Measurements from ENCODE around the gene ERC2. TPM values are rescaled to one million over a fixed set of nuclear protein-coding genes. Genes with fewer than 3 reads are reported as not detected.

ERC2 gene
- total and polyA plus RNA-seq, 2 of the 8 experiments (the other 6 are each of a cell fraction or from before 2014, with no cell fraction given), result 16.4 to 22.8 TPM

- peak; percentile 59 to 67 for TF ChIP-seq RAD21 (IDR thresholded peaks at IDR 0.05 in 1 of 2, conservative IDR thresholded peaks at IDR 0.05 in 1 of 2; ENCODE audit: low read depth in 2 of 2, low read length in 2 of 2)
These were observed 568.4 kb downstream of the ERC2 start (continued) for GRCh38 chr3:55899887-55900286.

Measured in H1 (cell line).